ENCODE data around the gene ACO2. TPM values are rescaled to one million over a fixed set of nuclear protein-coding genes. Genes with fewer than 3 reads are reported as not detected.
A peak's percentile ranks its signal among the peaks of the same experiment; 100 is the strongest.

ACO2 gene
- total and polyA plus RNA-seq, 2 of the 8 experiments (the other 6 are each of a cell fraction or from before 2014, with no cell fraction given) = 52.8 to 75.4 TPM

GRCh38 chr22:41578114-41578513 is 109.2 kb downstream of the ACO2 start:
- Histone ChIP-seq H2BK15ac (ENCODE audit: low read length) (no peak overlapping the region), H3K9me3 (ENCODE audit: insufficient read depth in 2 of 2, low read depth in 1 of 2, low read length in 1 of 2) (no peaks in the 10 kb centered on the region), H4K20me1 (replicated peaks in 1 of 2; ENCODE audit: control insufficient read depth in 1 of 2, insufficient read depth in 2 of 2, low read length in 2 of 2) (peaks cover 0 to 7% of the 10 kb centered on the region in 2 experiments), H3K27me3 (replicated peaks in 1 of 4; ENCODE audit: control insufficient read depth in 3 of 4, extremely low read depth in 1 of 4, insufficient read depth in 3 of 4, low read length in 3 of 4) (no peaks in the 10 kb centered on the region), H3K79me2 (ENCODE audit: control insufficient read depth in 1 of 2, insufficient read depth in 2 of 2, low read length in 2 of 2) (no peaks in the 10 kb centered on the region), H2BK12ac (ENCODE audit: low read depth, low read length) (no peak overlapping the region), H3K23ac (ENCODE audit: insufficient read length) (no peak overlapping the region), H2AK5ac (ENCODE audit: low read depth, low read length) (no peak overlapping the region), H2AFZ (ENCODE audit: low read length) (no peak overlapping the region), H3K9ac (replicated peaks in 1 of 4; ENCODE audit: extremely low read depth in 1 of 4, low read depth in 3 of 4, low read length in 3 of 4) (no peak overlapping the region; a peak in 1 of 7 replicates), H3K18ac (ENCODE audit: extremely low read depth, low read length) (no peak overlapping the region), H3K79me1 (ENCODE audit: low read depth, low read length) (no peaks in the 10 kb centered on the region; the same call in 1 of the 2 replicates), H2BK120ac (replicated peaks; ENCODE audit: low read depth, low read length) (no peak overlapping the region), H3K14ac (ENCODE audit: insufficient read length) (no peak overlapping the region), H4K5ac (ENCODE audit: insufficient read length, low read depth, low read length) (no peak overlapping the region), H3K27ac (ENCODE audit: low read depth, low read length) (no peak overlapping the region), H3K36me3 (ENCODE audit: control insufficient read depth in 2 of 4, insufficient read depth in 4 of 4, low read length in 3 of 4) (no peaks in the 10 kb centered on the region), H2BK20ac (ENCODE audit: low read length) (no peak overlapping the region), H3K56ac (replicated peaks; ENCODE audit: insufficient read length, low read depth, low read length) (no peak overlapping the region), H3K4me2 (ENCODE audit: insufficient read depth in 1 of 2, low read depth in 2 of 2, low read length in 2 of 2) (no peak overlapping the region), H3K23me2 (ENCODE audit: low read depth, low read length) (no peaks in the 10 kb centered on the region), H3K4ac (replicated peaks; ENCODE audit: insufficient read length, low read depth, low read length) (no peak overlapping the region), H3K4me1 (replicated peaks in 1 of 4; ENCODE audit: control insufficient read depth in 3 of 4, insufficient read depth in 4 of 4, low read length in 3 of 4) (no peaks in the 10 kb centered on the region; a peak in 2 of 7 replicates), H4K91ac (replicated peaks; ENCODE audit: insufficient read length, low read length) (no peak overlapping the region), H4K8ac (ENCODE audit: extremely low read depth, insufficient read depth, low read length) (peak overlapping the region; percentile 68; the same call in 1 of the 2 replicates), H3K4me3 (ENCODE audit: extremely low read depth in 1 of 4, insufficient read depth in 2 of 4, low read depth in 3 of 4, low read length in 4 of 4) (no peak overlapping the region), H2BK5ac (ENCODE audit: low read depth, low read length) (no peak overlapping the region)
- no peak for DNase-seq (ENCODE audit: low read depth in 1 of 2, low spot score in 2 of 2)
- POLR2A ChIA-PET (ENCODE audit: partially characterized antibody) = interaction anchor here (0.5 to 4.6 kb wide), 7 partner anchors 11 to 255 kb away, joined by 3 to 42 read pairs (median 3); partner anchors contain the start of genes PMM1 and SREBF2
- no peak for FAIRE-seq
- CTCF ChIA-PET (ENCODE audit: partially characterized antibody) = interaction anchor here (0.5 to 8.6 kb wide), 12 partner anchors 13 to 588 kb away, joined by 3 to 169 read pairs (median 16); partner anchors contain the start of genes CSDC2 and PMM1
- TF ChIP-seq TAF7 (optimal IDR thresholded peaks at IDR 0.05; ENCODE audit: borderline replicate concordance, low read depth, low read length) (no peak), EGR1 (IDR thresholded peaks at IDR 0.05; ENCODE audit: borderline replicate concordance, low read depth, low read length) (no peak), SIN3A (conservative IDR thresholded peaks at IDR 0.05 in 1 of 2, IDR thresholded peaks at IDR 0.05 in 1 of 2; ENCODE audit: low read depth in 1 of 2, low read length in 2 of 2) (no peak), RNF2 (IDR thresholded peaks at IDR 0.05; ENCODE audit: borderline replicate concordance, low read depth, low read length, missing control alignments, poor library complexity, severe bottlenecking) (no peak), NRF1 (IDR thresholded peaks at IDR 0.05; ENCODE audit: low read depth, low read length) (no peak)
- 81% methylated on average over 8 of the region's 8 CpGs; no CpG with 5 or more reads in 1 of the 2 experiments for WGBS, 2 experiments (ENCODE audit: extremely low coverage in 1 of 2, insufficient coverage in 1 of 2, insufficient read length in 1 of 2, insufficient replicate concordance in 2 of 2, low coverage in 1 of 2, low lambda C conversion rate in 2 of 2, missing lambda C conversion rate in 1 of 2)

Measured in H1 (cell line).